Lower leg skin (tissue), 4 donors: ENCODE data around the gene RUNDC3A. TPM values are rescaled to one million over a fixed set of nuclear protein-coding genes. Genes with fewer than 3 reads are reported as not detected.
"Not testable (repeated sequence)": the region's sequence is repeated elsewhere in the genome, so short reads cannot be mapped to it uniquely, and the experiment has no call there.

ENCODE experiments used
- DNase-seq, 2 donors: peaks; one replicate each; pipeline ENCODE4 v3.0.0-alpha.2; 2019; ENCODE audit warnings: low spot score in 2 of 2
- H3K4me3 ChIP-seq: fragments of 200-600 bp; sonication (generic); 2 replicates; pipeline ENCODE4 v1.5.1; 2017; ENCODE audit warnings: mild to moderate bottlenecking, low read depth; ENCODE audit not compliant: poor library complexity, severe bottlenecking
- CTCF ChIP-seq, 3 donors: fragments of 450-650 bp; IDR thresholded peaks; one replicate each; pipeline ENCODE4 v1.5.1; 2016; ENCODE audit warnings: antibody characterized with exemption in 3 of 3, mild to moderate bottlenecking in 3 of 3, moderate library complexity in 2 of 3
- POLR2A ChIP-seq, 2 donors: fragments of 450-650 bp; IDR thresholded peaks; one replicate each; pipeline ENCODE4 v1.6.1; 2016 to 2017; ENCODE audit warnings: antibody characterized with exemption in 2 of 2, mild to moderate bottlenecking in 1 of 2, moderate library complexity in 1 of 2
- WGBS, 2 donors: methylation state at CpG; one replicate each; pipeline ENCODE4 v1.1.5; 2018; 5-methylcytosine and 5-hydroxymethylcytosine counted together
- intact Hi-C: fragments of 100-400 bp; cut with DNase I; formaldehyde crosslinking; loops from one replicate; pipeline ENCODE4 v1.15.0; 2023; ENCODE audit warnings: low total_unique reads
- total RNA-seq, 4 donors: library from RNA; depleted of rRNA; stranded (reverse); fragments of >200 nt; gene quantifications; one replicate each; pipeline ENCODE4 v1.1.0, GENCODE V29; 2016

The RUNDC3A gene
- total RNA-seq, 4 donors from 2014 or later, result 12.6 to 29.5 (median 17.1) TPM

DNA sequence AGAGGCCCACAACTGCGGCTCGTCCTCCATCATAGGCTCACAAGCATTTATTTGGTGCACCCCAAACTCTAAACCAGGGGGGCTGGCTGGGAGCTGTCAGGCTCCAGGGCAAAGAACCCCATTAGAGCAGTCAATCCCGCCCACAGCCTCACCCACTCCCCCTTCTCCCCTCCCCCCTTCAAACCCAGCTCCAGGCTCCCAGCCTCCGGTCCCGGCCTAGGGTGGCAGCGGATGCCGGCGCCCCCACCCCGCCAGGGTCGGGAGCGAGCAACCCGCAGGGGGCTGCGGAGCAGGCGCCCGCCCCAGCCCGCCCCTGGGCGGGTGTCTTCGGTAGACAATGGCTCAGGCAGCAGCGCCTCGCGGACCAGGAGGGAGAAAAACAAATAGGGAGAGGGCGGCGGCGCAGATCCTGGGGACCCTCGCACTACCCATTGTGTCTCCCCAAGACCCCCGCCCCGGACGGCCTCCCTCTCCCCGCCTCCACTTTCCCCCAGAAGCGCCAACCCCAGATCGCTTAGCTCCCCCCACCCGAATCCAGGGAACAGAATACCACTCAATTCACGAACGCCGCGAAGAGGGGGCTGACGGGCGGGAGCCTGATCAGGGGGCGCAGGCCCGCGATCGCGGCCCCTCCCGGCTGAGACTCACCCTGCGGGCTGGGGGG lies 54.7 kb downstream of the RUNDC3A start:
- DNase-seq, result no peak
- peak overlapping the region; percentile 37 for H3K4me3 ChIP-seq
- WGBS, 2 donors, result 1% methylated on average over 18 to 37 of the region's 45 CpGs
- TF ChIP-seq CTCF (IDR thresholded peaks at IDR 0.05) (no peak), POLR2A (IDR thresholded peaks at IDR 0.05) (no peak)
- intact Hi-C loops, result loop anchor here (1.0 kb wide), 1 partner anchor 144 kb away; the partner anchor contains the start of gene UBTF

DNA sequence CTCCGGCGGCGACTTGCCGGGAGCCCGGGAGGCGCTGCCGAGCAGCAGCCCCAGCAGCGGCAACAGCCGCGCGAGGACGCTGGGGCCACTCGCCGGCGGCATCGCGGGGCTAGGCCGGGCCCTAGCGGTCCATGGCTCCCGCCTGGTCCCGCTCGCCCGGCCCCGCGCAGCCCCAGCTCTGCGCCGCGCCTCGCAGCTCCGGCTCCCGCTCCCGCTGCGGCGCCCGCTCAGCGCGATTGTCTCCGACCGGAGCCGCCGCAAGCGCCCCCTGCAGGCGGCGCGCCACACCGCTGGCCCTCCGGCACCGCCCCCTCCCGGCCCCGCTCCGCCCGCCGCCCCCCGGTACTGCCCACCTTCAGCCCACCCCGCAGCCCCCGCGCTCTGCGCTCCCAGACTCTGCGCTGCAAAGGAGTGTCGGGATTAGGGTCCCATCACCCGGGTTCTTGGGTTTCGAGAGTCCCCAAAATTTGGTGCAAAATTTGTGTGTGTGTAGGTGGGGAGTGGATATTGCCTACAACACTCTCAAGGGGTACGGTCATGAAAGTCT lies 55.3 kb downstream of the RUNDC3A start, which contains the start of gene FAM171A2:
FAM171A2 (minus strand) TSS at position 241 of the 547 bp plus-strand sequence; CDS start at position 102, 139 bp downstream.
- no peak for DNase-seq
- intact Hi-C loops, result no loop called here
- WGBS, 2 donors, result 0% methylated on average over 6 to 41 of the region's 63 CpGs
- TF ChIP-seq POLR2A (IDR thresholded peaks at IDR 0.05) (no peak), CTCF (IDR thresholded peaks at IDR 0.05) (no peak)
- H3K4me3 ChIP-seq, result peak within 1 kb of the TSS; percentile 37

GRCh38 chr17:44365051-44365450 lies 56.6 kb downstream of the RUNDC3A start:
- DNase-seq, H3K4me3 ChIP-seq, intact Hi-C loops: not testable (repeated sequence)
- WGBS, 2 donors, result 83 to 96% methylated on average over 5 of the region's 5 CpGs

DNA sequence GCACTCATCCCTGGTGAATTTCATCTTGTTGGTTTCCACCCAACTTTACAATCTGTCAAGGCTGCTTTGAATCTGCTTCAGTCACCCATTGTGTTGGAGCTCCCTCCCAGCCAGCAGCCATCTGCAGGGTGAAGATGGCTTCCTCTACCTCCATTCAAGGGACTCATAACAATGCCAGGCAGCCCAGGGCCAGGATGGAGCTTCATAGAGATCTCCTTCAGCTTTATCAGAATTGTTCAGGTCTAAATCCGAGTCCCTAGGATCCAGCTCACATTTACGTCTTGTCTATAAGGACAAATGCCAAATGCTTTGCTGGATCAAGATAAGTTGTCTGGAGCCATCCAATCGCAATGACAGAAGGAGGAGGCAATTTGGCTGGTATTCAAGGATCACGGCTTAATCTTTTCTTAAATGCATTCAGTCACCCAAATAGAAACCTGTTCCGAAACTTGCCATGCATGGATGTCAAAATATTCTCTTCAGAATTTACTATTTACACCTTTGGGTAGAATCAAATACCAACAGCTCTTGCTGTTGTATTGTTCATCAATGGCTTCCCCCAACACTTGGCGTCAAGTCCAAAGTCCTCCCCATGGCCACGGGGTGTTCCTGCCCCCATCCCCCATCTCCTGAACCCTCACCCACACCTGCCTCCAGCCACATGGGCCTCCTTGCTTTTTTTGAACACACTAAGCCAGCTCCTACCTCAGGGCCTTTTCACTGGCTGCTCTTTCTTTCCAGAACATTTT lies 59.0 kb downstream of the RUNDC3A start:
- TF ChIP-seq CTCF (IDR thresholded peaks at IDR 0.05) (no peak), POLR2A (IDR thresholded peaks at IDR 0.05) (no peak)
- WGBS, 2 donors, result 38 to 48% methylated on average over 7 of the region's 7 CpGs
- H3K4me3 ChIP-seq, result no peak overlapping the region
- no peak for DNase-seq
- intact Hi-C loops, result no loop called here

Other genes with a start within 250 kb of the RUNDC3A start
- gene LSM12, start 241.9 kb upstream of the RUNDC3A start, total RNA-seq, result 10 to 100 TPM; 15.0 to 31.7 (median 19.0) TPM
- gene G6PC3, start 237.9 kb upstream of the RUNDC3A start, total RNA-seq, result 10 to 100 TPM; 10.9 to 14.8 (median 12.1) TPM
- 100 to 1,000 TPM; 179 to 208 (median 190) TPM for gene HDAC5, start 185.0 kb upstream of the RUNDC3A start, total RNA-seq
- 1 to 10 TPM in 3 of 4 donors, under 1 TPM in 1; 0.97 to 4.3 (median 1.5) TPM for gene HROB, start 166.7 kb upstream of the RUNDC3A start, total RNA-seq
- 1 to 10 TPM in 1 of 4 donors, not detected in 3; 1.1 TPM for gene ASB16, start 137.9 kb upstream of the RUNDC3A start, total RNA-seq
- gene TMUB2, start 121.6 kb upstream of the RUNDC3A start, total RNA-seq, result 10 to 100 TPM; 23.4 to 44.5 (median 34.8) TPM
- 10 to 100 TPM; 62.4 to 77.9 (median 67.8) TPM for gene ATXN7L3, start 108.7 kb upstream of the RUNDC3A start, total RNA-seq
- gene UBTF, start 88.9 kb upstream of the RUNDC3A start, total RNA-seq, result 10 to 100 TPM; 62.4 to 70.8 (median 65.7) TPM
- gene SLC4A1, start 40.5 kb upstream of the RUNDC3A start, total RNA-seq, result 1 to 10 TPM in 1 of 4 donors, not detected in 3; 2.4 TPM
- gene SLC25A39, start 16.2 kb downstream of the RUNDC3A start, total RNA-seq, result 100 to 1,000 TPM in 1 of 4 donors, 10 to 100 TPM in 3; 73.4 to 113 (median 90.0) TPM
- 100 to 1,000 TPM; 272 to 295 (median 283) TPM for gene GRN, start 36.7 kb downstream of the RUNDC3A start, total RNA-seq
- gene FAM171A2, start 55.3 kb downstream of the RUNDC3A start, total RNA-seq, result 1 to 10 TPM in 3 of 4 donors, under 1 TPM in 1; 0.95 to 2.8 (median 2.4) TPM
- gene ITGA2B, start 81.0 kb downstream of the RUNDC3A start, total RNA-seq, result under 1 TPM in 2 of 4 donors, not detected in 2; 0.10 to 0.30 TPM
- gene GPATCH8, start 194.8 kb downstream of the RUNDC3A start, total RNA-seq, result 10 to 100 TPM; 31.1 to 43.1 (median 35.6) TPM
- 1 to 10 TPM in 2 of 4 donors, under 1 TPM in 2; 0.49 to 1.8 (median 0.89) TPM for gene FZD2, start 248.9 kb downstream of the RUNDC3A start, total RNA-seq